Brain pericyte (primary cell): ENCODE data around the gene CHAF1A.

ENCODE experiments used
- DNase-seq: peaks from one replicate; pipeline ENCODE4 v3.0.0-alpha.2; 2012; ENCODE audit warnings: low read depth, low spot score

The CHAF1A gene

GRCh38 chr19:4405977-4406376 is 3.5 kb downstream of the CHAF1A start:
- DNase-seq: no peak

GRCh38 chr19:4406626-4407025 is 4.2 kb downstream of the CHAF1A start:
- no peak for DNase-seq

- DNase-seq: no peak
Measured at GRCh38 chr19:4409123-4409933, 6.9 kb downstream of the CHAF1A start.

GRCh38 chr19:4413588-4413987 is 11.1 kb downstream of the CHAF1A start:
- no peak for DNase-seq

- no peak for DNase-seq
Measured at GRCh38 chr19:4414144-4414799, 11.8 kb downstream of the CHAF1A start.

GRCh38 chr19:4414800-4415321 is 12.4 kb downstream of the CHAF1A start:
- DNase-seq: no peak

- DNase-seq: no peak
Measured at GRCh38 chr19:4415352-4415751, 12.9 kb downstream of the CHAF1A start.

GRCh38 chr19:4416268-4416667 is 13.8 kb downstream of the CHAF1A start:
- DNase-seq: no peak

- DNase-seq: no peak
Measured at GRCh38 chr19:4423416-4424126, 21.1 kb downstream of the CHAF1A start.

GRCh38 chr19:4425537-4425936 is 23.1 kb downstream of the CHAF1A start:
- DNase-seq: no peak

- DNase-seq: no peak
Measured at GRCh38 chr19:4428326-4428975, 26.0 kb downstream of the CHAF1A start.

- DNase-seq: no peak
Measured at GRCh38 chr19:4429256-4429655, 26.8 kb downstream of the CHAF1A start.

GRCh38 chr19:4429771-4430171 is 27.3 kb downstream of the CHAF1A start:
- no peak for DNase-seq

- DNase-seq: no peak
Measured at GRCh38 chr19:4430760-4431159, 28.3 kb downstream of the CHAF1A start.

- DNase-seq: no peak
Measured at GRCh38 chr19:4431296-4431695, 28.9 kb downstream of the CHAF1A start.

- DNase-seq: no peak
Measured at GRCh38 chr19:4431808-4432674, 29.6 kb downstream of the CHAF1A start.

GRCh38 chr19:4432918-4433506 is 30.6 kb downstream of the CHAF1A start:
- DNase-seq: no peak

- DNase-seq: no peak
Measured at GRCh38 chr19:4434391-4434790, 32.0 kb downstream of the CHAF1A start.

- DNase-seq: no peak
Measured at GRCh38 chr19:4436231-4436630, 33.8 kb downstream of the CHAF1A start.

GRCh38 chr19:4437103-4437502 is 34.7 kb downstream of the CHAF1A start:
- DNase-seq: no peak
